ENCODE data around the gene DCAF7.

The DCAF7 gene

DNA sequence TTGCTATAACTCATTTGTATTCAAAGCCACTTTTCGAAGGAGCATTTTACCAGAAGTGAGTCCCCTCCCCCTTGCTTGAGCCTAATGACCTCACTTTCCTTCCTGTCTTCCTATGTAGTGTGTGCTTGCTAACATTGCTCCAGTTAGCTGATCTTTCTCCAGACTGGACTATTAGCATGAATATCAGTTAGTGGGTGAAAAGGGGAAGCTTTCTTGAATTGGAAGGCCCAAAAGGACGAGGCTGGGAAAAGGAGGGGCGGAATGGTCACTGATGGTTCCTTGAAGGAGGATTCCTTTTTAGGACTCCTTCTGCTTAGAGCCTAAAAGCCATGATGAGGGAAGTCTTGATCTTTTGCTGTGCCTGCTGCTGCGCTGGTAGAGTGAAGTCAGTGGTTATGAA lies 83.9 kb downstream of the DCAF7 start:
- DNase-seq, result no peak

DNA sequence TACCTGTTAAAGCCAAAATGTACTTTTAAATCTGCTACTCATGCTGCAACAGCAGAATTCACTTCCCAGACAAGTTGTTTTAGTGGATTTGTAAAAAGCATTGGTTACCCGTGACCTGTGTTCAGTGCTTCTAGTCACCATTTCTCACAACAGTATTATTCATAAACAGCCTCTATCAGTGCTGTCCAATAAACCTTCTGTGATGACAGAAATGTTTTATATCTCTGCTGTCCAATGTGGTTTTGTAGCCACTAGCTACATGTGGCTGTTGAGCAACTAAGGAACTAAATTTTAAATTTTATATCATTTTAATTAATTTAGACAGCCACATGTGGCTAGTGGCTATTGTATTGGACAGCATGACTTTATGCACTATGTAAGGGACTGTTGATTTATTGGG lies 84.5 kb downstream of the DCAF7 start:
- no peak for DNase-seq

DNA sequence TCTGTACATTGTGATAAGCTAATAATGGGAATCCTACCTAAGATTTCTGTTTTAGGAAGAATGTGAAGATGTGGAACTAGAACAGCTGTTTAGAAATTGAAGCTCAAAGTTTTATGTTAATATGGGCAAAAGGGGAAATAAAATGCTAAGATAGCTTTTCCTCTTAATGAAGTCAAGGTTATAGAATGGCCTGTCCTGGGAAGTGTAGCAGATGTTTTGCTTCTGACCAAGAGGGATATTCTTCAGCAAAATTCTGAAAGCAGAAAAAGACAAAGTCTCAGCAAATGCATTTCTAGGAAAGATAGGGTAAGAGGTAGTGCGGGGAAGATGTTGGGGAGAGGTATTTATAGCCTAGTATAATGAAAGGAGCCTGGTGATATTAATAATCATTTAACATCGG lies 85.0 kb downstream of the DCAF7 start:
- DNase-seq, result no peak

DNA sequence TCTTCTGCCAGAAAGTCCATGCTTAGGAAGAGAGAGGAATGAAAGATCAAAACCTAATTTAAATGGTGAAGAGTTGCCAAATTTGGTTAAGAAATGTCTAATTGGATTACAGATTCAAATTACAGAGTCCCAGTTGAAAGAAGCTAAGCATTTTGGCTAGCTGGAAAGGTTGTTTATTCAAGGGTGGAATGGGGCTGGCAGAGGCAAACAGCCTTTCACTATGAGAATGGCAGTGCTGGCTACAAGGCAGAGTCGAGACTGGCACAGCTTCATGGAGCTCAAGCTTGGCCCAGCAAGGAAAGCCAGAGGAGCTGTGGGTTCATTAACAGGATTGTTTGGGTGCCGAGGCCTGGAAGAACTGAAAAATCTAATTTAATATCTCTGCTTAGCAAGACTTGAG lies 85.5 kb downstream of the DCAF7 start:
- DNase-seq, result no peak

DNA sequence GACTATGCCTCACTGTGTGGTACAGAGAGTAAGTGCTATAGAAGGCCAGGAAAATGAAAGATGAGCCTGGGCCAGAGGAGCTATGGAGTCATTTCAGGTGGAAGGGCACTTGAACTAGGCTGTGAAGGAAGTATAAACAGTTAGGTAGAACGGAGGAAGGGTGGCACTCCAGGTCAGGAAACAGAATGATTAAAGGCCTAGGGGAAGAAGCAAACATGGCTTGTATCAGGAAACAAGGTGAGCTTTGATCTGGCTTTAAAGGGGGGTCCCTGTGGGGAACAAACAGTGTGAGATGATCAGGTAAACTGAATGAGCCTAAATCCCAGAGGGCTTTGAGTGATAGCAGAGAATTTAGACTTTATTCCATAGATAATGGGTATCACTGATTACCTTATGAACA lies 88.8 kb downstream of the DCAF7 start:
- DNase-seq, result no peak

DNA sequence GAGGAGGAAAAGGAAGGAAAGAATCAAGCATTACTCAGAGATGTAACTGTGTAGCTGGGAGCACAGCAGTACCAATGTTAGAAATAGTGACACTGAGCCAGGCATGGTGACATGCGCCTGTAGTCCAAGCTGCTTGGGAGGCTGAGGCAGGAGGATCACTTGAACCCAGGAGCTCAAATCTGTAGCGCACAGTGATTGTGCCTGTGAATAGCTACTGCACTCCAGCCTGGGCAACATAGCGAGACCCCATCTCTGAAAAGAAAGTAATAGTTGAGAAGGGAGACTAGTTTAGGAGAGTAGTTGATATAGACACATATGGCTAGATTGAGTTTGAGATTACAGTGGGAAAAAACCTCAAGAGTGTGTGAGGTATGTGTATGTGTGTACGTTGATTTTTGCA lies 89.8 kb downstream of the DCAF7 start:
- no peak for DNase-seq

DNA sequence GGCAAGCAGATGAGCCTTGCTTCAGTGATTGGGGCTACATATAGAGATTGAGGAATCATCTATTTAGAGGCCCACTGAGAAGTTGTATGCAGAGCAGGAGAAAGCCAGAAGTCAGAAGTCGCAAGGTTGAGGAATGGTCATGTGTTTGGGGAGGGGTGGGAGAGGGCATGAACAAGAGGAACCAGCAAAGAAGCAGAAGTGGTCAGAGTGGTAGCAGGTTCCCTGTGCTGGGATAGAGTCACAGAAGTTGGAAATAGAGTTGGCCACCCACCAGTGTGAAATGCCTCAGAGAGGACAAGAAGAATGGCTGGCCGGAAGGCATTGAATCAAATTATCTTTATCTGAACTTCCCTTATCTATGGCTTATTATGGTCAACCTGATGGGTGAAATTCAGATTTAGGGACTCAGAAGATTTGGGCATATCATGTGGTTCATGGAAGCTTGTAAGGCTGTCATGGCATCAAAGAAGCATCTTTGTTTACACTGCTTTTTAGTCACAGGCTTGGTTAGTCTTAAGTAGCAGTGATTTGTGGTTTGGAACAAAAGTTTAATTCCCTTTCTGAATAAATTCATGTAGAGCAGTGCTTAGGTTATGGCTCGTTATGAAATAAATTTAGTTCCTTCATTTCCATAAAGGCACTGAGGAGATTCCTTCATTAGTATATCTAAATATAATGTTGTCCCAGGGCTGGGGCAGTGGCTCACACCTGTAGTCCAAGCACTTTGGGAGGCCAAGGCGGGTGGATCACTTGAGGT lies 91.6 kb downstream of the DCAF7 start:
- no peak for DNase-seq
